D721Med (cell line): ENCODE results near the gene PPAN.

ENCODE experiments used
- DNase-seq: peaks from one replicate; pipeline ENCODE4 v3.0.0; 2011; ENCODE audit warnings: low spot score; ENCODE audit not compliant: insufficient read length
- FAIRE-seq: peaks from 2 replicates; lab custom pipeline; 2011; peaks lifted over from hg19 to GRCh38; lab: Jason Lieb, UNC
- TF ChIP-seq, protein P1 (sequence below): IDR thresholded peaks from 2 replicates; pipeline ENCODE4 v1.5.1; 2012; ENCODE audit warnings: mild to moderate bottlenecking, control low read depth; ENCODE audit not compliant: insufficient read depth; ENCODE audit errors: missing control alignments

The PPAN gene

DNA sequence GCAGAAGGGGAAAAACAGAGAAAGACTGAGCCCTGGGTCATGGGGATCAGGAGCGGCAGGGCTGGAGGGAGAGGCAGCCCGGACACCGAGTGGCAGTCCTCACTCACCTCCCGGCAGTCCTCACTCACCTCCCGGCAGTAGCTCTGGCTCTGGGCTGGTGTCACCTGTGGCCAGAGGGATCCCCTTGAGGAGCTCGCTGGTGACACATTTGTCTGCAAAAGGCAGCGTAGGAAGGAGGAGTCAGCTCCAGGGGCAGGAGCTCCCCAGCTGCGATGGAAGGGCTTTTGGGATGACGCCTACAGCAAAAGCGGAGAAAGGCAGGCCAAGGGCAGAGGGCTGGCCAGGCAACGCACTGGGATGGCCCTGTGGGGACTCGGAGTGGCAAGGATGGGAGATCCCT is 12.8 kb downstream of the PPAN start:
- TF ChIP-seq, protein P1, sequence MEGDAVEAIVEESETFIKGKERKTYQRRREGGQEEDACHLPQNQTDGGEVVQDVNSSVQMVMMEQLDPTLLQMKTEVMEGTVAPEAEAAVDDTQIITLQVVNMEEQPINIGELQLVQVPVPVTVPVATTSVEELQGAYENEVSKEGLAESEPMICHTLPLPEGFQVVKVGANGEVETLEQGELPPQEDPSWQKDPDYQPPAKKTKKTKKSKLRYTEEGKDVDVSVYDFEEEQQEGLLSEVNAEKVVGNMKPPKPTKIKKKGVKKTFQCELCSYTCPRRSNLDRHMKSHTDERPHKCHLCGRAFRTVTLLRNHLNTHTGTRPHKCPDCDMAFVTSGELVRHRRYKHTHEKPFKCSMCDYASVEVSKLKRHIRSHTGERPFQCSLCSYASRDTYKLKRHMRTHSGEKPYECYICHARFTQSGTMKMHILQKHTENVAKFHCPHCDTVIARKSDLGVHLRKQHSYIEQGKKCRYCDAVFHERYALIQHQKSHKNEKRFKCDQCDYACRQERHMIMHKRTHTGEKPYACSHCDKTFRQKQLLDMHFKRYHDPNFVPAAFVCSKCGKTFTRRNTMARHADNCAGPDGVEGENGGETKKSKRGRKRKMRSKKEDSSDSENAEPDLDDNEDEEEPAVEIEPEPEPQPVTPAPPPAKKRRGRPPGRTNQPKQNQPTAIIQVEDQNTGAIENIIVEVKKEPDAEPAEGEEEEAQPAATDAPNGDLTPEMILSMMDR, result no peak
- FAIRE-seq (no peak), DNase-seq (no peak)

DNA sequence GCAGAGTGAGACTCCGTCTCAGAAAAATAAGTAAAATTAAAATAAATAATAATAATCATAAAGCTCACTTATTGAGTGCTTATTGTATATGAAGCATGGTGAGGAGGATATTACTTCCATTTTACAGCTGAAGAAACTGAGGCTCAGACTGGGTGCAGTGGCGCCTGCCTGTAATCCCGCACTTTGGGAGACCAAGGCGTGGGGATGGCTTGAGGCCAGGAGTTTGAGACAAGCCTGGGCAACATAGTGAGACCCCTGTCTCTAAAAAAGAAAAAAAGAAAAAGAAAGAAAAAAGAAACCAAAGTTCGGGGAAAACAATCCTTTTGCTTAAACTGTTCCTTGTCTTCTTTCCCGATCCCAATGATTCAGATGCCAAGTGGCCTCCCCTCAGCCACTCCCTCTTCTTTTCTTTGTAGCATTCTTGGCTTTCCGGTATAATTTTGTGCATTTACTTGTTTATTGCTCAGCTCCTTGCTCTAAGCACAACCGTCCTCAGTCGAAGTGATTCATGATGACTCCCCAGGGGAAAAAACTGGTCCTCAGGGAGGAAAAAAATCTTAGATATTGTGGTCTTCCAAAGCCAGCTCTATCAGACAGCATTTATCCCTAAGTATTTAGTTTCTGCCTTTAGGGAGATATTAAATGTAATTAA is 14.5 kb downstream of the PPAN start:
- no peak for FAIRE-seq

DNA sequence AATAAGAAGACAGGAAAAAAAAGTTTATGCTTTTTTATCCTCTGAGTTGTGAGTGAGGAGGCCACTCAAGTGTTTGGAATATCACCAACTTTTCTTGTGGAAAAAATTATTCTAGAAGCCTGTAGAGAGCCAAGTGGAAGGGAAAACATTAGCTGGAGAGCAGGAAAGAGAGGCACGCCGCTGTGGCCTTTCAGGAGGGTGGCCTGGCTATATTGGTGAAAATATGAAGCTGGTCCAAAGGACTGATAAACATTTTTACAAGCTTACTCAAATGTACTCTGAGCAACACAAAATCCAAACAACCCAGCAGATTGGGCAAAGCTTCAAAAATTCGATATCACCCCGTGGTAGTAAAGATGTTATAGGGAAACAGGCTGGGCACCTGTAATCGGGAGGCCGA is 15.9 kb downstream of the PPAN start:
- FAIRE-seq (no peak), DNase-seq (no peak)
- TF ChIP-seq, protein P1, result no peak

More for the DNA sequence above, 14.5 kb downstream of the PPAN start:
- TF ChIP-seq, protein P1, result no peak
- no peak for DNase-seq

DNA sequence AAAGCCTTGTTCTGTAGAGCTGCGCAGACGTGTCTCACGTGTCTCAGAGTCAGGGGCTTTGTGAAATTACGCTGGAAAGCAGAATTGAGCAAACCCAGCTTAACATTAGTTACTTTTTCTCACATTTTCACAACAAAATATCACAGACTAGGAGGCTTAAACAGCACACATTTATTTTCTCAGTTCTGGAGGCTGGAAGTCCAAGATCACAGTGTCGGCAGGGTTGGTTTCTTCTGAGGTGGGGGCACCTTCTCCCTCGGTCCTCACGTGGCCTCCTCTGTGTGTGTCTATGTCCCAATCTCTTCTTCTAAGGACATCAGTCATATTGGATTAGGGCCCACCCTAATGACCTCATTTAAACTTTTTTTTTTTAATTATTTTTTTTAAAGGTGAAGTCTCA is 18.3 kb downstream of the PPAN start:
- DNase-seq (no peak), FAIRE-seq (no peak)
- TF ChIP-seq, protein P1, result no peak

DNA sequence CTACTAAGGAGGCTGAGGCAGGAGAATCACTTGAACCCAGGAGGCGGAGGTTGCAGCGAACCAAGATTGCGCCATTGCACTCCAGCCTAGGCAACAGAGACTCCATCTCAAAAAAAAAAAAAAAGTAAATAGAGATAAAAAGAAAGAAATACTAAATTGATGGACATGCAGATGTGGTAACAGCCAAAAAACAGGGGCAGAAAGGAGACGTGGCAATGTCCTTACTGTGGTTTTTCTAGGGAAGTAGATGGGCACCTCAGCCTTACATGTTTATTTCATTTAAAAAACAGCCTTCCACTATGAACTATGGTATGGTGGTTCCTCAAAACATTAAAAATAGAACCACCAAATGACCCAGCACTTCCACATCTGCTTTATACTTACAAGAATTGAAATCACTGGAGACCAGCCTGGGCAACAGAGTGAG is 20.1 kb downstream of the PPAN start:
- TF ChIP-seq, protein P1, result no peak
- DNase-seq (no peak), FAIRE-seq (no peak)

DNA sequence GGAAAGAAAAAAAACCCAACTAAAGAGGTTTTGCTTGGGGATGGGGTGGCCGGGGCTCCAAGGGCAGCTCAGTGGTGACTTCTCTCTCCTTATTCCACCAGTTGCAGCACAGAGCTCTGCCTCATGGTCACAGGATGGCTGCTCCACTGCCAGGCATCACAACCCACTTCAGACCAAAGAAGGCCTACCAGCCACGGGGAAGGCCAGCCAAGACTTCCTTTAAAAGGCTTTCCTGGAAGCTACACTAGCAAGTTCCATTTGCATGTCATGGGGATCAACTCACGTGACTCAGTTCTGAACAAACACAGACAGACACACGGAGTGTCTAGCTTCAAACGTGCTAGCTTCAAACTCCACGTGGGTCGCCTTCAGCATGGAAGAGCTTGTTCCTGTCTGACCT is 26.7 kb downstream of the PPAN start:
- TF ChIP-seq, protein P1, result no peak
- DNase-seq (peak; percentile 9), FAIRE-seq (no peak)

DNA sequence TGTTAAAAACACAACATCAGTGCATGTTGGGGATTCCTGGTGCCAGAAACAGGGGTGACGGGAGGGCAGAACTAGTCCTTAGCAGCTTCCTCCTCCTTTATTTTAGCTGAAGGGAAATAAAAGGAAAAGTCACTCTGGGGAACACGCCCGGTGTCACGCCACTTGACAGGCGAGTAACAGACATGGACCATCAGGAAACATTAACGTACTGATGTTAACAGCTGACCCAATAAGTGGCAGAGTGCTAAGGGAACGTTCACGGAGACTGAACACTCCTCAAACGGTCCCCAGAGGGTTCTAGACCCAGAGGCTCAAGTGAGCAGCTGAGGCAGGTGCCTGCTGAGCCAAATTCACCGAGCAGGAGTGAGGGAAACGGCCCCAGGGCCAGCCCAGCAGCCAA is 27.4 kb downstream of the PPAN start:
- TF ChIP-seq, protein P1, result no peak
- DNase-seq, result peak; percentile 2
- FAIRE-seq, result no peak
